ENCODE measurements around the gene TREX2. TPM values are rescaled to one million over a fixed set of nuclear protein-coding genes. Genes with fewer than 3 reads are reported as not detected.

Gene TREX2
- total RNA-seq (2022; extraction: Qiagen RNA extraction; ENCODE audit: low read depth), result 0.78 to 2.2 TPM (median 1.6 TPM) in 5 replicates

GRCh38 chrX:153445856-153446635 is at the start of gene TREX2:
TSS of gene TREX2 (minus strand) at chrX:153446056. CDS start at chrX:153445430, 626 bp downstream.

GRCh38 chrX:153494541-153495361 is 48.9 kb upstream of the TREX2 start, which contains the start of gene BGN:
TSS of gene BGN (plus strand) at chrX:153494980. CDS start at chrX:153504632, 9,652 bp downstream.

GRCh38 chrX:153470411-153471363 is 24.8 kb upstream of the TREX2 start, which contains the start of gene HAUS7:
TSS of gene HAUS7 (minus strand) at chrX:153470576. CDS start at chrX:153470557, 19 bp downstream.

GRCh38 chrX:153411255-153411987 is 34.4 kb downstream of the TREX2 start, which contains the start of gene ZFP92:
TSS of gene ZFP92 (plus strand) at chrX:153411472. CDS start at chrX:153418323, 6,851 bp downstream.

GRCh38 chrX:153401133-153401764 is 44.6 kb downstream of the TREX2 start, which contains the start of gene PNMA6E:
TSS of gene PNMA6E (minus strand) at chrX:153401350. CDS start at chrX:153398849, 2,501 bp downstream.

Other genes with a start within 250 kb of the TREX2 start
- not detected in 5 replicates for gene PNMA6F, start 124.3 kb downstream of the TREX2 start, total RNA-seq (2022; extraction: Qiagen RNA extraction; ENCODE audit: low read depth)
- 4.6 to 5.8 TPM (median 5.5 TPM) in 5 replicates for gene ZNF275, start 111.9 kb downstream of the TREX2 start, total RNA-seq (2022; extraction: Qiagen RNA extraction; ENCODE audit: low read depth)
- gene PNMA6E, start 44.7 kb downstream of the TREX2 start, total RNA-seq (2022; extraction: Qiagen RNA extraction; ENCODE audit: low read depth), result 0.02 TPM in 1 of 5 replicates, not detected in the others
- 0.41 to 0.73 TPM (median 0.56 TPM) in 5 replicates for gene ZFP92, start 34.6 kb downstream of the TREX2 start, total RNA-seq (2022; extraction: Qiagen RNA extraction; ENCODE audit: low read depth)
- 51.9 to 60.6 TPM (median 57.3 TPM) in 5 replicates for gene HAUS7, start 24.5 kb upstream of the TREX2 start, total RNA-seq (2022; extraction: Qiagen RNA extraction; ENCODE audit: low read depth)
- gene BGN, start 48.9 kb upstream of the TREX2 start, total RNA-seq (2022; extraction: Qiagen RNA extraction; ENCODE audit: low read depth), result 0.06 to 0.10 TPM in 2 of 5 replicates, not detected in the others
- gene ATP2B3, start 71.6 kb upstream of the TREX2 start, total RNA-seq (2022; extraction: Qiagen RNA extraction; ENCODE audit: low read depth), result 0.06 to 0.15 TPM (median 0.07 TPM) in 5 replicates
- gene CCNQ, start 153.1 kb upstream of the TREX2 start, total RNA-seq (2022; extraction: Qiagen RNA extraction; ENCODE audit: low read depth), result 32.8 to 57.7 TPM (median 51.4 TPM) in 5 replicates
- 0.83 to 1.7 TPM (median 1.2 TPM) in 5 replicates for gene DUSP9, start 201.1 kb upstream of the TREX2 start, total RNA-seq (2022; extraction: Qiagen RNA extraction; ENCODE audit: low read depth)
- 0.22 to 0.86 TPM (median 0.52 TPM) in 4 of 5 replicates, not detected in the other for gene PNCK, start 227.8 kb upstream of the TREX2 start, total RNA-seq (2022; extraction: Qiagen RNA extraction; ENCODE audit: low read depth)
- gene SLC6A8, start 241.9 kb upstream of the TREX2 start, total RNA-seq (2022; extraction: Qiagen RNA extraction; ENCODE audit: low read depth), result 10.2 to 13.2 TPM (median 11.1 TPM) in 5 replicates